Psoas muscle (tissue), 8 donors: ENCODE results near the gene TBXA2R. TPM values are rescaled to one million over a fixed set of nuclear protein-coding genes. Genes with fewer than 3 reads are reported as not detected.

Experiments
- ATAC-seq, 4 donors: fragments of 200-7000 bp; cut with Tn5 transposase; one replicate each; pipeline ENCODE4 v1.9.1; 2020; ENCODE audit warnings: moderate library complexity in 3 of 4, mild to moderate bottlenecking in 2 of 4
- DNase-seq, 2 donors: peaks; one replicate each; pipeline ENCODE4 v3.0.0-alpha.2; 2020
- H3K27ac ChIP-seq: fragments of 200-600 bp; one replicate; pipeline ENCODE4 v1.8.0; 2022
- H3K27me3 ChIP-seq, 3 donors: fragments of 200-600 bp in 1 of 3; one replicate each; pipeline versions ENCODE4 v1.6.1 to v1.8.0; 2013 to 2022; ENCODE audit warnings: low read length in 2 of 3, mild to moderate bottlenecking in 2 of 3, moderate library complexity in 1 of 3; ENCODE audit not compliant: insufficient read depth in 3 of 3
- H3K36me3 ChIP-seq, 2 donors: fragments of 200-600 bp in 1 of 2; one replicate each; pipeline versions ENCODE4 v1.6.1 to v1.8.0; 2013 to 2022; ENCODE audit warnings: low read depth in 1 of 2, mild to moderate bottlenecking in 1 of 2, moderate library complexity in 1 of 2; ENCODE audit not compliant: insufficient read depth in 1 of 2
- H3K4me1 ChIP-seq: fragments of 200-600 bp; one replicate; pipeline ENCODE4 v1.8.0; 2022
- H3K4me3 ChIP-seq: fragments of 200-600 bp; one replicate; pipeline ENCODE4 v1.8.0; 2022; ENCODE audit warnings: mild to moderate bottlenecking
- H3K9me3 ChIP-seq: fragments of 200-600 bp; one replicate; pipeline ENCODE4 v1.8.0; 2022
- CTCF ChIP-seq: fragments of 200-600 bp; IDR thresholded peaks from one replicate; pipeline ENCODE4 v1.8.0; 2022; ENCODE audit warnings: antibody characterized with exemption
- WGBS, 3 donors: extraction: QIAGEN DNeasy Blood & Tissue Kit; methylation state at CpG; one replicate each; pipeline versions ENCODE4 v1.1.6 to v1.1.7; 2013; 5-methylcytosine and 5-hydroxymethylcytosine counted together
- intact Hi-C, 2 donors: fragments of 100-400 bp; cut with DNase I; formaldehyde crosslinking; loops; one replicate each; pipeline versions ENCODE4 v1.11.0 to v1.14.2; 2022
- polyA plus RNA-seq, 3 donors: library from polyadenylated mRNA; stranded (reverse); fragments of 200-250 nt; gene quantifications; one replicate each; pipeline ENCODE4 v1.2.3, GENCODE V29; 2013
- total RNA-seq, 4 donors: library from RNA; stranded (reverse); fragmentation: NEBNext Ultra II Directional in 2 of 4; extraction: Animal tissue kit (Norgen Biotek cat#: 25700) in 2 of 4; gene quantifications; one replicate each; pipeline versions ENCODE4 v1.2.1 to v1.2.4, GENCODE V29; 2021 to 2023
- donor health status: healthy with polysubstance abuse.
- donor health status: DM: no; HTN: no; CAD: no; lungs with moderate emphysema.
- donor health status: Bipolar disorder and iron deficiency.
- donor health status: healthy.
- donor health status: DM: yes; HTN: yes; CAD: no.
- donor health status: DM: no; HTN: no; CAD: no.
- donor health status: DM: no; HTN: no; CAD: no.
- donor health status: DM: yes; HTN: yes; CAD: no.

Gene TBXA2R
- total and polyA plus RNA-seq, 7 donors = 0.52 to 3.0 (median 1.2) TPM

GRCh38 chr19:3611841-3612240, 5.2 kb upstream of the TBXA2R start:
- 94 to 96% (median 95%) methylated on average over 36 of the region's 36 CpGs for WGBS, 3 donors
- no peak overlapping the region for H3K4me3 ChIP-seq
- no peak overlapping the region for H3K27ac ChIP-seq
- ATAC-seq (no peak), DNase-seq (no peak)
- no peak for TF ChIP-seq CTCF
- intact Hi-C loops = loop anchor here in 1 of 2 donors (10.0 kb wide), 1 partner anchor 307 kb away; no protein-coding TSS in a partner anchor
- H3K36me3 ChIP-seq = peaks cover 0 to 43% of the 10 kb centered on the region in 2 donors
- no peaks in the 10 kb centered on the region for H3K9me3 ChIP-seq
- peaks cover 0 to 8% (median 4%) of the 10 kb centered on the region in 3 donors for H3K27me3 ChIP-seq
- H3K4me1 ChIP-seq = peaks cover 5% of the 10 kb centered on the region

GRCh38 chr19:3610745-3611717, 4.4 kb upstream of the TBXA2R start:
- Histone ChIP-seq H3K27ac (no peak overlapping the region), H3K4me1 (peaks cover 5% of the 10 kb centered on the region), H3K9me3 (no peaks in the 10 kb centered on the region), H3K27me3 (peaks cover 0 to 16% (median 4%) of the 10 kb centered on the region in 3 donors), H3K4me3 (no peak overlapping the region), H3K36me3 (peaks cover 0 to 39% of the 10 kb centered on the region in 2 donors)
- DNase-seq = no peak
- intact Hi-C loops = loop anchor here in 1 of 2 donors (10.0 kb wide), 1 partner anchor 306 kb away; no protein-coding TSS in a partner anchor
- no peak for ATAC-seq
- no peak for TF ChIP-seq CTCF
- WGBS, 3 donors = 83 to 86% (median 84%) methylated on average over 38 to 41 of the region's 41 CpGs

- H3K9me3 ChIP-seq = no peaks in the 10 kb centered on the region
- peaks cover 0 to 35% of the 10 kb centered on the region in 2 donors for H3K36me3 ChIP-seq
- no peak overlapping the region for H3K4me3 ChIP-seq
- peaks cover 0 to 26% (median 4%) of the 10 kb centered on the region in 3 donors for H3K27me3 ChIP-seq
- WGBS, 3 donors = 64 to 71% (median 65%) methylated on average over 24 of the region's 24 CpGs
- no peak for TF ChIP-seq CTCF
- peaks cover 5% of the 10 kb centered on the region for H3K4me1 ChIP-seq
- intact Hi-C loops = loop anchor here in 1 of 2 donors (10.0 kb wide), 1 partner anchor 305 kb away; no protein-coding TSS in a partner anchor
- H3K27ac ChIP-seq = no peak overlapping the region
- DNase-seq = no peak
- no peak for ATAC-seq
Observed at GRCh38 chr19:3609779-3610719, 3.4 kb upstream of the TBXA2R start.

GRCh38 chr19:3608750-3609322, 2.2 kb upstream of the TBXA2R start:
- peaks cover 5% of the 10 kb centered on the region for H3K4me1 ChIP-seq
- DNase-seq = peak in 1 of 2 donors; percentile 61

More at GRCh38 chr19:3608750-3609322, 2.2 kb upstream of the TBXA2R start:
- ATAC-seq = peak; percentile 27 to 63 (median 34)
- Histone ChIP-seq H3K4me3 (no peak overlapping the region), H3K27me3 (peaks cover 0 to 34% (median 7%) of the 10 kb centered on the region in 3 donors), H3K27ac (no peak overlapping the region), H3K36me3 (peaks cover 0 to 30% of the 10 kb centered on the region in 2 donors), H3K9me3 (no peaks in the 10 kb centered on the region)
- intact Hi-C loops = no loop called here
- 35 to 49% (median 48%) methylated on average over 14 to 21 of the region's 21 CpGs for WGBS, 3 donors
- no peak for TF ChIP-seq CTCF
